ENCODE results near the gene EIF4G2.

GRCh38 chr11:10763766-10764165 lies 45.0 kb downstream of the EIF4G2 start:
- TF ChIP-seq CTCF (tag by site-specific recombination; IDR thresholded peaks at IDR 0.05) (no peak), ZNF645 (tag by site-specific recombination; IDR thresholded peaks at IDR 0.05) (no peak), ZNF175 (tag by site-specific recombination; IDR thresholded peaks at IDR 0.05) (no peak), IKZF3 (tag by site-specific recombination; IDR thresholded peaks at IDR 0.05) (no peak), SETDB1 (IDR thresholded peaks at IDR 0.05; ENCODE audit: insufficient read length, low read length) (no peak), ZNF302 (tag by site-specific recombination; IDR thresholded peaks at IDR 0.05; ENCODE audit: low read depth) (no peak), ZNF596 (tag by site-specific recombination; IDR thresholded peaks at IDR 0.05) (no peak)

Measured in HEK293 (cell line).